HEK293 (cell line): ENCODE results near the gene FABP7.

ENCODE experiments used
- CTCF ChIA-PET: fragments of 350-600 bp; formaldehyde crosslinking; extraction: SDS; loops from one replicate; lab custom pipeline; 2021; ENCODE audit warnings: antibody characterized with exemption; lab: Yijun Ruan, JAX
- POLR2A ChIA-PET: fragments of 300-600 bp; formaldehyde crosslinking; extraction: SDS; loops from one replicate; lab custom pipeline; 2020; ENCODE audit warnings: antibody characterized with exemption, inconsistent platforms; lab: Yijun Ruan, JAX
- H3K27ac ChIP-seq: fragments of 200-500 bp; sonication (Bioruptor generic); 2 replicates; pipeline ENCODE4 v1.5.1; 2014; ENCODE audit warnings: low read depth, low read length, control low read depth, inconsistent platforms; ENCODE audit errors: extremely low read depth
- H3K36me3 ChIP-seq, 2 experiments: fragments of 200-500 bp in 1 of 2; sonication (Bioruptor generic) in 1 of 2; 1 replicate in 1 of 2; 2 replicates in 1 of 2; pipeline ENCODE4 v1.5.1; 2014 to 2017; ENCODE audit warnings: inconsistent platforms in 2 of 2, low read length in 2 of 2; ENCODE audit not compliant: control insufficient read depth in 2 of 2, insufficient read depth in 1 of 2
- H3K4me1 ChIP-seq: fragments of 200-500 bp; sonication (Bioruptor generic); 2 replicates; pipeline ENCODE4 v1.5.1; 2014; ENCODE audit warnings: mild to moderate bottlenecking, low read length, inconsistent platforms; ENCODE audit not compliant: control insufficient read depth, insufficient read depth
- H3K4me3 ChIP-seq: 2 replicates; pipeline ENCODE4 v1.5.1; 2011; ENCODE audit warnings: low read depth, mild to moderate bottlenecking, control low read depth, low read length, moderate library complexity
- H3K9me3 ChIP-seq: fragments of 200-500 bp; sonication (Bioruptor generic); 2 replicates; pipeline ENCODE4 v1.5.1; 2014; ENCODE audit warnings: low read depth, low read length, inconsistent platforms; ENCODE audit not compliant: control insufficient read depth, insufficient read depth
- ELK4 ChIP-seq: IDR thresholded peaks from 2 replicates; pipeline ENCODE4 v1.6.1; 2011; ENCODE audit warnings: mild to moderate bottlenecking, low read depth, low read length, borderline replicate concordance
- HOXA7 ChIP-seq: sonication (generic); formaldehyde crosslinking; IDR thresholded peaks from 2 replicates; pipeline ENCODE4 v1.8.1; 2022; ENCODE audit warnings: missing genetic modification reagents, borderline replicate concordance
- MEIS1 ChIP-seq: sonication (generic); formaldehyde crosslinking; IDR thresholded peaks from 2 replicates; pipeline ENCODE4 v1.8.1; 2022; ENCODE audit warnings: missing genetic modification reagents, mild to moderate bottlenecking, borderline replicate concordance
- SCRT1 ChIP-seq: fragments of 450-650 bp; formaldehyde crosslinking; IDR thresholded peaks from 2 replicates; pipeline ENCODE4 v1.5.1; 2016; ENCODE audit warnings: missing biosample characterization, missing genetic modification characterization, borderline replicate concordance
- SCRT2 ChIP-seq: fragments of 450-650 bp; formaldehyde crosslinking; IDR thresholded peaks from 2 replicates; pipeline ENCODE4 v1.5.1; 2016; ENCODE audit warnings: missing biosample characterization, missing genetic modification characterization
- ZBTB26 ChIP-seq: fragments of 450-650 bp; formaldehyde crosslinking; optimal IDR thresholded peaks from 2 replicates; pipeline ENCODE3; 2016; ENCODE audit warnings: missing biosample characterization, mild to moderate bottlenecking, missing genetic modification characterization
- ZNF10 ChIP-seq: fragments of 450-650 bp; formaldehyde crosslinking; IDR thresholded peaks from 2 replicates; pipeline ENCODE4 v1.5.1; 2017; ENCODE audit warnings: missing biosample characterization, missing genetic modification characterization
- ZNF184 ChIP-seq: fragments of 450-650 bp; IDR thresholded peaks from 2 replicates; pipeline ENCODE4 v1.5.1; 2018; ENCODE audit warnings: missing biosample characterization, mild to moderate bottlenecking, missing genetic modification characterization
- ZNF335 ChIP-seq: fragments of 450-650 bp; formaldehyde crosslinking; conservative IDR thresholded peaks from 2 replicates; pipeline ENCODE4 v1.5.1; 2016; ENCODE audit warnings: missing biosample characterization, missing genetic modification characterization
- ZNF510 ChIP-seq: fragments of 450-650 bp; formaldehyde crosslinking; IDR thresholded peaks from 2 replicates; pipeline ENCODE4 v1.5.1; 2018; ENCODE audit warnings: mild to moderate bottlenecking, missing genetic modification characterization, missing biosample characterization; ENCODE audit not compliant: insufficient replicate concordance
- ZNF514 ChIP-seq: fragments of 450-650 bp; formaldehyde crosslinking; IDR thresholded peaks from 2 replicates; pipeline ENCODE4 v1.5.1; 2016; ENCODE audit warnings: missing biosample characterization, missing genetic modification characterization
- ZNF530 ChIP-seq: fragments of 450-650 bp; formaldehyde crosslinking; IDR thresholded peaks from 2 replicates; pipeline ENCODE4 v1.5.1; 2016; ENCODE audit warnings: low read depth, missing biosample characterization, missing genetic modification characterization
- ZNF580 ChIP-seq: fragments of 450-650 bp; formaldehyde crosslinking; IDR thresholded peaks from 2 replicates; pipeline ENCODE4 v1.5.1; 2016; ENCODE audit warnings: missing biosample characterization, missing genetic modification characterization
- ZNF664 ChIP-seq: fragments of 450-650 bp; formaldehyde crosslinking; IDR thresholded peaks from 2 replicates; pipeline ENCODE4 v1.5.1; 2016; ENCODE audit warnings: missing biosample characterization, missing genetic modification characterization
- TF ChIP-seq, protein P1 (sequence below): fragments of 450-650 bp; formaldehyde crosslinking; IDR thresholded peaks from 2 replicates; pipeline ENCODE4 v1.5.1; 2016; ENCODE audit warnings: missing biosample characterization, missing genetic modification characterization, borderline replicate concordance

FABP7 gene

GRCh38 chr6:122735582-122735981 is 43.9 kb upstream of the FABP7 start (continued):
- TF ChIP-seq, protein P1, sequence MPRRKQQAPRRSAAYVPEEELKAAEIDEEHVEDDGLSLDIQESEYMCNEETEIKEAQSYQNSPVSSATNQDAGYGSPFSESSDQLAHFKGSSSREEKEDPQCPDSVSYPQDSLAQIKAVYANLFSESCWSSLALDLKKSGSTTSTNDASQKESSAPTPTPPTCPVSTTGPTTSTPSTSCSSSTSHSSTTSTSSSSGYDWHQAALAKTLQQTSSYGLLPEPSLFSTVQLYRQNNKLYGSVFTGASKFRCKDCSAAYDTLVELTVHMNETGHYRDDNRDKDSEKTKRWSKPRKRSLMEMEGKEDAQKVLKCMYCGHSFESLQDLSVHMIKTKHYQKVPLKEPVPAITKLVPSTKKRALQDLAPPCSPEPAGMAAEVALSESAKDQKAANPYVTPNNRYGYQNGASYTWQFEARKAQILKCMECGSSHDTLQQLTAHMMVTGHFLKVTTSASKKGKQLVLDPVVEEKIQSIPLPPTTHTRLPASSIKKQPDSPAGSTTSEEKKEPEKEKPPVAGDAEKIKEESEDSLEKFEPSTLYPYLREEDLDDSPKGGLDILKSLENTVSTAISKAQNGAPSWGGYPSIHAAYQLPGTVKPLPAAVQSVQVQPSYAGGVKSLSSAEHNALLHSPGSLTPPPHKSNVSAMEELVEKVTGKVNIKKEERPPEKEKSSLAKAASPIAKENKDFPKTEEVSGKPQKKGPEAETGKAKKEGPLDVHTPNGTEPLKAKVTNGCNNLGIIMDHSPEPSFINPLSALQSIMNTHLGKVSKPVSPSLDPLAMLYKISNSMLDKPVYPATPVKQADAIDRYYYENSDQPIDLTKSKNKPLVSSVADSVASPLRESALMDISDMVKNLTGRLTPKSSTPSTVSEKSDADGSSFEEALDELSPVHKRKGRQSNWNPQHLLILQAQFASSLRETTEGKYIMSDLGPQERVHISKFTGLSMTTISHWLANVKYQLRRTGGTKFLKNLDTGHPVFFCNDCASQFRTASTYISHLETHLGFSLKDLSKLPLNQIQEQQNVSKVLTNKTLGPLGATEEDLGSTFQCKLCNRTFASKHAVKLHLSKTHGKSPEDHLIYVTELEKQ: peak; percentile 83; the same call in 1 of the 2 replicates
- TF ChIP-seq ZNF10 (tag by site-specific recombination): peak; percentile 80; the same call in 1 of the 2 replicates

DNA sequence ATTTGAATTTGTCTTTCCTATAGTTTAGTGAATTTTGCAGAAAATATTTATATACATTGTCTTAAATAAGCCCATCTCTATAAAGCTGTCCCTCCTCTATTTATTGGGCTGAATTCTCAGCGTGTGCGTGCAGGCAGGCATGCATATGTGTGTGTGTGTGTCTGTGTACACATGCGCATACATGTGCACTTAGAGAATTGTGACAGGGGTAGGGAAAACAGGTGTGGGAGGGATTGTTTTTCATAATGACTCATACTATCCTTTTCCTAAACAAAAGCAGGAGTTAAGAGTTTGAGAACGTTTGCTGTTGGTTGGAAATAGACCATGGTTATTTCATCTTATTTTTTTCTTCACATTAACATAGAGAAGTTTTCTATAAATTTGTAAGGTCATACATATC is 43.4 kb upstream of the FABP7 start:
- no peak for TF ChIP-seq HOXA7 (CRISPR knock-in tag)
- peak; percentile 19 for TF ChIP-seq ZNF335 (tag by site-specific recombination)
- 0 out of 2 replicates have a peak, but pooled peaks have one; percentile 0 for TF ChIP-seq SCRT1 (tag by site-specific recombination)
- CTCF ChIA-PET: interaction anchor here (10.7 kb wide), 1 partner anchor 103 kb away, joined by 196 read pairs; no protein-coding TSS in a partner anchor
- H3K27ac ChIP-seq: no peak overlapping the region
- H3K9me3 ChIP-seq: no peaks in the 10 kb centered on the region
- H3K4me3 ChIP-seq: no peak overlapping the region
- H3K36me3 ChIP-seq: no peaks in the 10 kb centered on the region
- H3K4me1 ChIP-seq: no peaks in the 10 kb centered on the region
- POLR2A ChIA-PET: no interaction called here

GRCh38 chr6:122736616-122737015 is 42.9 kb upstream of the FABP7 start:
- ChIA-PET CTCF (interaction anchor here (6.4 kb wide), 1 partner anchor 102 kb away, joined by 44 read pairs; no protein-coding TSS in a partner anchor), POLR2A (no interaction called here)
- Histone ChIP-seq H3K9me3 (no peaks in the 10 kb centered on the region), H3K4me3 (no peak overlapping the region), H3K4me1 (no peaks in the 10 kb centered on the region), H3K27ac (no peak overlapping the region), H3K36me3 (no peaks in the 10 kb centered on the region)
- TF ChIP-seq ZNF530: no peak
- TF ChIP-seq ZNF514 (tag by site-specific recombination): no peak
- TF ChIP-seq MEIS1 (CRISPR knock-in tag): no peak
- no peak for TF ChIP-seq ZNF510 (tag by site-specific recombination)
- TF ChIP-seq SCRT1 (tag by site-specific recombination): no peak
- TF ChIP-seq ELK4: no peak
- TF ChIP-seq ZNF664: no peak
- no peak for TF ChIP-seq ZNF580 (tag by site-specific recombination)
- no peak for TF ChIP-seq ZNF184 (tag by site-specific recombination)
- no peak for TF ChIP-seq ZBTB26 (tag by site-specific recombination)
- TF ChIP-seq SCRT2: no peak
